ENCODE results near the gene STUM. TPM values are rescaled to one million over a fixed set of nuclear protein-coding genes. Genes with fewer than 3 reads are reported as not detected.

The STUM gene
- total RNA-seq, 1 donor from 2014 or later = 0.35 TPM

DNA sequence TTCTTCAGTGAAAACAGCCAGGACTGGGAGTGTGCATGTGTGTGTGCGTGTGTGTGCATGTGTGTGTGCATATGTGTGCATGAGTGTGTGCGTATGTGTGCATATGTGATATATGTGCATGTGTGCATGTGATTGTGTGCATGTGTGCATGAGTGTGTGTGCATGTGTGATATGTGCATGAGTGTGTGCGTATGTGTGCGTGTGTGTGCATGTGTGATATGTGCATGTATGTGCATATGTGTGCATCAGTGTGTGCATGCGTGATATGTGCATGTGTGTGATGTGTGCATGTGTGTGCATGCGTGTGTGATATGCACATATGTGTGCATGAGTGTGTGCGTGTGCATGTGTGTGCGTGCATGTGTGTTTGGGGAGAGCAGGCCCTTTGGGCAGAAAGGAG, 100.7 kb downstream of the STUM start:
- no peak for DNase-seq (ENCODE audit: extremely low read depth, low read depth, low spot score)

DNA sequence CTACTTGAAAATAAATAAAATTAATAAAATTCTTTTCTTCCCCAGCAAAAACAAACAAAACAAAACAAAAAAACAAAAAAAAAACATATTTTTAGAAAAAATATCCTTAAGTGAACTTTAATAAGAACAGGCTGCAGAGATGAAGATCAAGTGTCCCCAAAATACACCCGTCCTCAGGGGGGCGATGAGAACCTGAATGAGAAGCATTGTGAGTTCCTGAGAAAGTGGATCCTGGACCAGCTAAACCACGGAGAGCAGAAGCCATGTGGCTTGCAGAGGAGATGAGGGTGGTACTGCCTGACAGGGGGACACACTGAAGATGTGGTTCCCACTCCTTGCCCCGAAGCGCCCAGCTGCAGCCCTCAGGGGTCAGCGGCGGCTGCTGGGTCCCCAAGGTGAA, 101.2 kb downstream of the STUM start:
- DNase-seq (ENCODE audit: extremely low read depth, low read depth, low spot score) = no peak

DNA sequence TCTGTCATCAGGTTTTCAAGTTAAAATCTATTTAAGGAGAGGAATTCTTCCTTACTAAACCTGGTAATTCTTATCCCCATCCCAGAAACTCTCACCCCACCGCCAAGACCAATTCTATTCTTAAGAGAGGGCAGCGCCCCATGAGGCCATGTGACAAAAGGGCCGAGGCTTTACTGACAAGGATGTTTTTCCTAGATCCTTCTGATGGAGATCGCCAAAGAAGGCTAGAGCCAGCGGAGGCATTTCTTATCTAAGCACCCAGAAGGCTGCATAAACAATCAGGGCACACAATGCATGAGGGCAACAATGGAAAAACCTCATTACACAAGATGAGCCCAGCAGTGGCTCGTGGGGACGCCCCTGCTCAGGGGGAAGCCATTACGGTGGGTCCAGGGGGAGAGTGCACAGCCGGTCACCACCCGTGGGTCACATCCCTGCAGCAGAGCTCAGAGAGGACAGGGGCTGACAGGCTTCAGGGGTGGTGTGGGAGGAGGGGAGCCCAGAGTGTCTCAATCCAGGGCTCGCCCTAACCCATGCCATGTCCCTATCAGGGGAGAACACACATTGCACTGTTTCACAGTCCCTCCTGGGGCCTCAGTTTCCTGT, 101.8 kb downstream of the STUM start:
- DNase-seq (ENCODE audit: extremely low read depth, low read depth, low spot score) = no peak

GRCh38 chr1:226651041-226651731, 102.6 kb downstream of the STUM start:
- no peak for DNase-seq (ENCODE audit: extremely low read depth, low read depth, low spot score)

DNA sequence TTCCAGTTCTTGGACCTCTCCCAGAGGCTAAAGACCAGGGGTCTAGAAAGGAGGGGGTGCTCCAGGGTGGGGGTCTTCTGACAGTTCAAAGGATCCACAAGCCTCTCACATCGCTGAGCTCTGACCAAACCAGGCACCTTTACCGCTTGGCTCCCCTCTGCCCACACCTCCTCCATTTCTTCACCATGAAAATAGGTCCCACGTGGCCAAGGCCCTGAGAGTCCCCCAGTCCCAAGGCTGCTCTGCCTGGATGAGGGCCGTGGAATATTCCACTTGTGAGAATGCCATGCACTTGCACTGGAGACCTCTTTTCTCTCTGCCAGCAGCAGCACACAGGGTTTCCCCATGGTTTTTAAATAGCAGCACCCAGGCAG, 103.2 kb downstream of the STUM start:
- no peak for DNase-seq (ENCODE audit: extremely low read depth, low read depth, low spot score)

- no peak for DNase-seq (ENCODE audit: extremely low read depth, low read depth, low spot score)
Measured at GRCh38 chr1:226652613-226653012, 104.0 kb downstream of the STUM start.

DNA sequence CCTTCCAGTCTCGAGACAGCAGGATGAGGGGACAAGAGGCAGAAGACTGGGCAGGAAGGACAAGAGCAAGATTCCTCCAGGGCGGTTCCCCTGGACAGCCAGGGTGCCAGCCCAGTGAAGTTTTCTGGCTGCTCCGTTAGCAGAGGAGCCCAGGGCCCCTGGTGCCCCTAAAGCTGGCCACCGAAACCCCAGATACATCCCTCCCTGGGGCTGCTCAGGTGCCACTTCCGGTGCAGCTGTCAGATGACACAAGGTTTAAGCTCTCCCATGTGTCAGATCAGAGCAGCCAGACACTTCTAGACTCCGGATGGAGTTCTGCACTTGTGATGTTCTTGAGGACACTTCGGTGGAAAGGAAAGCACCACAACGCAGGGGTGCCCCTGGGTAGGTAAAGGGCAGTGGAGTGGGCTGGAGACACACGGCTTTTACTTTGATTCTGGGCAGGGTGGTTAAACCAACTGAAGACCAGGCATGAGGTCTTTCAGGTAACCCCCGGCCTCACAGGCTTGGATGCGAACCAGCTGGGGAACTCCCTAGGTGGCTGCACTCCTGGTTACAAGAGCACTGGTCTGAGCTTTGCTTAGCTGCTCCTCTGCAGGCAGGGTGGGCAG, 104.9 kb downstream of the STUM start:
- DNase-seq (ENCODE audit: extremely low read depth, low read depth, low spot score) = no peak

DNA sequence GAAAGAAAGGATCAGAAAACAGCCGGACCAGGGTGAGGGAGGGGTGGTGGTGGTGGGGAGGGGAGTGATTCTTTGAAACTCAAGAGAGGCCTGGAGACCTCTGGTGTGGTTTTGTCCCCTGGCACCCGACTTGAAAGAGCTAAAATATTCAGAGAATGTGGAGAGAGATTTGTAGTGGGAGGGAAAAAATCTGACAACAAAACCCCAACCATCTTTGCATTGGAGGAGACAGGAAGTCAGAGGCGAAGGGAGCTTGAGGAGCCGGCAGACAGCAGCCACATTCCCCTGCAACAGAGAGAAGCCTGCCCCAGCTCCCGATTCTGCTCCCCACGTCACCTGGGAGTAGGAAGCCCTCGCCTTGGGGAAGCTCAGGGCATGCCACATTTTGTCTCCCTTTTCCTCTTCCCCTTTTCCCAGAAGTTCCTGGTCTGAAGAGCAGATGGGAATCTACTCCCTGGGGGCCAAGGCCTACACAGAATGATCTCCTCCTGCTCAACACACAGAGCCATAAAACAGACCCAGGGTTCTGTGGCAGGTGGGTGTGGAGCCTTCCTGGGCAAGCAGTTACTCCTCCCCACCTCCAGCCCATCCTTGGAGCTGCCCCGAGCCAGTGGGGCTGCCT, 105.6 kb downstream of the STUM start:
- no peak for DNase-seq (ENCODE audit: extremely low read depth, low read depth, low spot score)

GRCh38 chr1:226654668-226655055, 106.1 kb downstream of the STUM start:
- no peak for DNase-seq (ENCODE audit: extremely low read depth, low read depth, low spot score)

- DNase-seq (ENCODE audit: extremely low read depth, low read depth, low spot score) = no peak
Measured at GRCh38 chr1:226655251-226656163, 106.9 kb downstream of the STUM start.

GRCh38 chr1:226656201-226656600, 107.6 kb downstream of the STUM start:
- DNase-seq (ENCODE audit: extremely low read depth, low read depth, low spot score) = no peak

DNA sequence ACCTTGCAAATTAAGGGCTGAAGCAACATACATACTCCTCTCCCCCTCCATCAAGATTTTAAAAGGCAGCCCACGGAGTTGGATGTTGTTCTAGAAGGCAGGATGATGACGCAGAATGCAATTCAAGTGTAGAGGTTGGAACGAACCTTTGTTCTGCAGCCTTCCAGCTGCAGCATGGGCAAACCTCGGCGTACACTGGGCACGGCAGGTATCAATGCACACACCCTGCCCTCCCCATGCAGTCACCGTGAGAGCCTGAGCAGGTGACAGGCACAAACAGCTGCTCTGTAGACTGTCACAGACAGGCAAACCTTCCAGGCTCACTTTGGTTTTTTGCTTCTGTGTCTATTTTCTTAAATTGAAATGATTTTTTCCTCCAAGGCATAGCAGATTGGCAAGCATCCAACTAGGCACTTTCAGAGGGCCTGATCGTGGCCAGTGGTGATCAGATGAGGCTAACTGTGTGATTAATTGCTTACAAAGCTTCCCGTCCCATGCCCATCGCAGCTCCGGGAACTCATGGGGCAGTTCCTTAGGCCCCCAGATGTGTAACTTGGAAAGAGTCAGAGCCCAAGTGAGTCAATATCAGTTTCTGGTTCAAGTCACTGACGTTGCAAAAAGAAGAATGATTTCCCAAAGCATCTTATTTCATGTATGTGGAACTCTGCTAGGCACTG, 108.2 kb downstream of the STUM start:
- no peak for DNase-seq (ENCODE audit: extremely low read depth, low read depth, low spot score)

DNA sequence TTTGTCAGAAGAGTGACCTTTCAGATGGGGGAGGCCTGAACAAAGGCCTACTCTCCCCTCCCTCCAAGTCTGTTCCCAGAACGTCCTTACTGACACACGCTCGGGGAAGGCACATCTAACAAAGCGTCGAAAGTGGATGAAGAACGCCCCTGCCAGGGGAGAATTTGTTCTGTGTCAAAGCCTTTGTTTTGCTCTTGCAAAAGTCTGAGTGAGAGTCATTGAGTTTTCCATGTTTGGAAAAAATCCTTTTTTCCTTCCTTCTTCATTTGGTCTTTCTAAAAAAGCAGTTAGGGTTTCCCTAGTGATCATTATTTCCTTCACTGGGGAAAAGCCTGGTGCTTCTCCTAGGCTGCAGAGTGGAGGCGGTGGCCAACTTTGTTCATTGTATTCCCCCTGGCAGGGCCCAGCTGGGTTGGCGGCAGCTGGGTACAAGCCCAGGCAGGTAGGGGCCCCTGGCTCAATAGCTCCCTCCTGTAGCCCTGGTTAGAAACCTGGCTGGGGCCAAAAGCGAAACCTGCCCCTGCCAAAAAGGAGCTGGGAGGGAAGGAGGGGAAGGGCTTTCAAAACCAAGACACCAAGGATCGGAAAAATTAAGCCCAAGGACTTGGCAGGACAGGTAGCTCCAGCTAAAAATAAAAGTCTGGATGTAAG, 109.5 kb downstream of the STUM start:
- no peak for DNase-seq (ENCODE audit: extremely low read depth, low read depth, low spot score)

DNA sequence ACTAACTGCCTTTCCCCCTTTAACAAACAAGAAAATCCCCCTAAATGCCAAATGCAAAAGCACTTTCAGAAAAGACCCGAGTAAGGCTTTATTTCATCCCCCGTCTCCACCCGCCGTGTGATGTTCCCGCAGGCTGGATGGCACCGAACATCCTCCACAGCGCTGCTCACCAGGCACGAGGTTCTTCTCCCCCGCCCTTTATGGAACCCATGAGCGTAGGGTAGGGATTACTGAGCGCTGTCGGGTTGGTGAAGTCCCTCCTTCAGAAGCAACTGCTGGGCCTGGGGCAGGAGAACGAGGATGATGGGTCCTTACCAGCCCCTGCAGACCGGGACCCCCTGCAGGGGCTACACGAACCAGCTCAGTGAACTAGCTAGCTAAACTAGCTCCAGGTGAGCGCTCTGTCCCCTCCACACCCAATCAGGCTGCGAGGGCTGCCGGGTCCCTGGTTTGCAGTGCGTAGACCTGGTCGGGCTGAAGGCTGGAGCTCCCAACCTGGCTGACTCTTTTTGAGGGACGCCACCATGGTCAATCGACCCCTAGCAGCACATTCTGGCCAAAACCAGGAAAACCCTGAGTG, 110.1 kb downstream of the STUM start:
- DNase-seq (ENCODE audit: extremely low read depth, low read depth, low spot score) = no peak

Other genes starting within 250 kb of the STUM start
- 2.3 and 3.6 TPM in 2 replicates for gene LIN9, start 239.6 kb upstream of the STUM start, total RNA-seq
- 87.4 and 99.4 TPM in 2 replicates for gene PARP1, start 140.7 kb upstream of the STUM start, total RNA-seq
- 73.0 and 140 TPM in 2 replicates for gene ITPKB, start 190.5 kb downstream of the STUM start, total RNA-seq